Measurements from ENCODE around the gene CACNA1D. TPM values are rescaled to one million over a fixed set of nuclear protein-coding genes. Genes with fewer than 3 reads are reported as not detected.

Gene CACNA1D
- total RNA-seq, 4 donors from 2014 or later: 74.6 to 194 (median 105) TPM

DNA sequence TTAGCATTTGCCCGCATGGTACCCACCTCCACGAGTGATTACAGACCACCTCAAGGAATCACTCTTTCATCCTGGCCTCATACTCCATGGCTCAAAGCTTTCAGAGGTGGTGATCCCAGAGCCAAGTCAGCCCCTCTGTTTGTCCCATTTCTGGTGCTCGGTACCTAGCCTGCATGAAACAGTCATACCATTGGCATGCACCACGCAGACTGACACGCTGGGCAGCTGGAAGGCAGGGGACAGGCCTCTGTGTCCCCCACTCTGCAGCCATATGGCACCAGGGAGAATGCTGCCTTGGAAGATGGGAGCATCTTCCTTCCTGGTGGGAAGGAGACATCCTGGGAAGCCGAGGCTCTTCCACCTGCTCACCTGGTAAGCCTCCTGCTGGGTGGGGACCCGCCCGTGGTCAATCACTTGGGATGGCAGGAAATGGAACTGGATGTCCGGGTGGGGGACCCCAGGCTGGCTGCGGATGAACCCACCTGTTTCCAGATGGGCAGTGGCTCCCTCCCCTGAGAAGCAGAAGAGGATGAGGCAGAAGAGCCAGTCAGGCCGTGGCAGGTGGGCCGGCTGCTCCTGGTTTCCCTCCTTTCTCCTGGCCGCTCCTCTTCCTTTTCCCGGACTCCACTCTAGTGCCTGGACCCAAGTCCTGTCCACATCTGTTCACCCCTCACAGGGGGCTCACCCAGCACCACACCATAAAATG is 324.9 kb downstream of the CACNA1D start:
- H3K27me3 ChIP-seq: no peaks in the 10 kb centered on the region
- no peak for DNase-seq
- H3K36me3 ChIP-seq: peaks cover 0 to 59% (median 0%) of the 10 kb centered on the region in 3 donors
- H3K9me3 ChIP-seq: no peaks in the 10 kb centered on the region
- no peak for TF ChIP-seq POLR2A (IDR thresholded peaks at IDR 0.05)
- TF ChIP-seq, protein P1, sequence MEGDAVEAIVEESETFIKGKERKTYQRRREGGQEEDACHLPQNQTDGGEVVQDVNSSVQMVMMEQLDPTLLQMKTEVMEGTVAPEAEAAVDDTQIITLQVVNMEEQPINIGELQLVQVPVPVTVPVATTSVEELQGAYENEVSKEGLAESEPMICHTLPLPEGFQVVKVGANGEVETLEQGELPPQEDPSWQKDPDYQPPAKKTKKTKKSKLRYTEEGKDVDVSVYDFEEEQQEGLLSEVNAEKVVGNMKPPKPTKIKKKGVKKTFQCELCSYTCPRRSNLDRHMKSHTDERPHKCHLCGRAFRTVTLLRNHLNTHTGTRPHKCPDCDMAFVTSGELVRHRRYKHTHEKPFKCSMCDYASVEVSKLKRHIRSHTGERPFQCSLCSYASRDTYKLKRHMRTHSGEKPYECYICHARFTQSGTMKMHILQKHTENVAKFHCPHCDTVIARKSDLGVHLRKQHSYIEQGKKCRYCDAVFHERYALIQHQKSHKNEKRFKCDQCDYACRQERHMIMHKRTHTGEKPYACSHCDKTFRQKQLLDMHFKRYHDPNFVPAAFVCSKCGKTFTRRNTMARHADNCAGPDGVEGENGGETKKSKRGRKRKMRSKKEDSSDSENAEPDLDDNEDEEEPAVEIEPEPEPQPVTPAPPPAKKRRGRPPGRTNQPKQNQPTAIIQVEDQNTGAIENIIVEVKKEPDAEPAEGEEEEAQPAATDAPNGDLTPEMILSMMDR (IDR thresholded peaks at IDR 0.05): no peak
- no peaks in the 10 kb centered on the region for H3K4me1 ChIP-seq
- H3K27ac ChIP-seq: no peak overlapping the region
- no peak overlapping the region for H3K4me3 ChIP-seq

DNA sequence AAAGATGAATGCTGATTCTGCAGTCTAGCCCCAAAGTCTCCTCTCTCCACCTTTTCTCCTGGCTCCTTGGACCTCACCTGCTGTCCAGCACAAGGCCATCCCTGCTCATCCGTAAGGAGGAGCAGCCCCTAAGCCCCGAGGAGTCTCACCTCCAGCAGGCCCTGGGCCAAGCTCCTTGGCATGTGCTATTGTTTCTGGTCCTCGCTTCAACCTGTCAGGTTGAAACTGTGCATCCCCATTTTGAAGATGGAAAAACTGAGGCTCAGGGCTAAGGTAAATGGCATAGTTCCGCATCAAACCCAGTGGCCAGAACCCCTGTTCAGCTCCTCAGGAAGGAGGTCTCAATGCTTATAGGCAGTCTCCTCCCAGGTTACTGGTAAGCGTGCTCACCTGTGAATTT is 325.7 kb downstream of the CACNA1D start:
- no peak for TF ChIP-seq POLR2A (IDR thresholded peaks at IDR 0.05)
- TF ChIP-seq, protein P1 (IDR thresholded peaks at IDR 0.05): no peak
- H3K4me3 ChIP-seq: no peak overlapping the region
- H3K9me3 ChIP-seq: no peaks in the 10 kb centered on the region
- peaks cover 0 to 59% (median 0%) of the 10 kb centered on the region in 3 donors for H3K36me3 ChIP-seq
- no peaks in the 10 kb centered on the region for H3K4me1 ChIP-seq
- H3K27ac ChIP-seq: no peak overlapping the region
- no peak for DNase-seq
- no peaks in the 10 kb centered on the region for H3K27me3 ChIP-seq

DNA sequence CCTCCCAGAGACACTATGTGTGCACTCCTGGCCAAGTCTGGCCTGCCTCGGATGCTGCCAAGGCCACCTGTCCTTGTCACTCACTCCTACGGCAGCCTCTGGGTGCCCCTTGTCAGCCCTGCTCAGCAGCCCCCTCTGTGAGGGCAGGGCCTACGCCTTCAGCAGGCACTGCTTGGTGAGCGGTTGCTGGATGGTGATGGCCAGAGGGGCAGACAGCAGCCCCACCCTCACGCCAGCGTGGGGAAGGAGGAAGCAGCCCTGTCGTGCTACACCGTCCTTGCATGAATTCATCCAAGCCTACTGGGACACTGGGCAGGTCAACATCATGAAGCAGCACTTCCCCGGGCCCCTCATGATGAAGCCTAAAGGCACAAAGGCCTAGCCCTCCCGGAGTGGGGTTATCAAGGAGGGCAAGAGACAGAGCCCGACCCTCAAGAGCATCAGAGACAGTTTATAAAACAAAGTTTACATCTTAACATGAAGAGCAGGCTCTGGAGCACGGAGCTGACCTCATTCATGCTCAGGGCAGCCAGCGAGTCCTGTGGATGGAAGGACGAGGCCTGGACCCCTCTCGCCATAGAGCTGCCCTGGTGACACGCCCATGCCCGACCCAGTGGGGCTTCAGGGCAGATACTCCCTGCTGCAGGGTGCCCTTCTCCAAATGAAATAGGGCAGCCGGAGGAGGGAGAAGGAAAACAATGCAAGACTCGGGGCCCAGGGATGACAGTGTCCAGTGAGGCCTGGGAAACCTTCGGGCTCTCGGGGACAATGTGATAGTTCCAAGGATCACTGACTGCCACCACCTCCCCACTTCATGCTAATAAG is 326.6 kb downstream of the CACNA1D start:
- no peak overlapping the region for H3K27ac ChIP-seq
- no peak for DNase-seq
- peaks cover 0 to 59% (median 0%) of the 10 kb centered on the region in 3 donors for H3K36me3 ChIP-seq
- no peak overlapping the region for H3K4me3 ChIP-seq
- no peaks in the 10 kb centered on the region for H3K27me3 ChIP-seq
- no peaks in the 10 kb centered on the region for H3K9me3 ChIP-seq
- no peak for TF ChIP-seq POLR2A (IDR thresholded peaks at IDR 0.05)
- TF ChIP-seq, protein P1 (IDR thresholded peaks at IDR 0.05): no peak
- no peaks in the 10 kb centered on the region for H3K4me1 ChIP-seq

DNA sequence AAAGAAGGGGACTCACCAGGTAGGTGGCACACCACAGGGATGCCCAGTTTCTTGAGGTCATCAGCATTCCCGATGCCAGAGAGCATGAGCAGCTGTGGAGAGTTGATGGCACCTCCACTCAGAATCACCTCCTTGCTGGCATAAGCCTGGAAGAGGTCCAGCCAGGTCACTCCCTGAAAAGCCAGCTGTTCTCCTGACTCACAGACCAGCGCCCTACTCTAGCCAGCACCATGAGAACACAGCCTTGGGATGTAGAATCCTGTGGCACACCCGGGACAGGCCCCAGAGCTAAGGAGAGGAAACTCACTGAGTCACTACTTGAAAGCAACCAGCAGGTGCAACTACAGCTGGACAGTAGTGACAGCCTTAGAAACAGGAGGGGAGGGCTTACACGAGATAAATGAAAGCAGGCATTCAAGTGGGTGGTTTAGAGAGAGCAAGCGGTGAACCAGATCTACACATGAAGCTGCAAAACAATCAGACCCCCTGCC is 327.3 kb downstream of the CACNA1D start:
- no peaks in the 10 kb centered on the region for H3K4me1 ChIP-seq
- peaks cover 0 to 59% (median 0%) of the 10 kb centered on the region in 3 donors for H3K36me3 ChIP-seq
- H3K27ac ChIP-seq: no peak overlapping the region
- H3K9me3 ChIP-seq: no peaks in the 10 kb centered on the region
- no peaks in the 10 kb centered on the region for H3K27me3 ChIP-seq
- no peak overlapping the region for H3K4me3 ChIP-seq
- no peak for TF ChIP-seq POLR2A (IDR thresholded peaks at IDR 0.05)
- TF ChIP-seq, protein P1 (IDR thresholded peaks at IDR 0.05): peak in 1 of 6 experiments; percentile 12
- no peak for DNase-seq

DNA sequence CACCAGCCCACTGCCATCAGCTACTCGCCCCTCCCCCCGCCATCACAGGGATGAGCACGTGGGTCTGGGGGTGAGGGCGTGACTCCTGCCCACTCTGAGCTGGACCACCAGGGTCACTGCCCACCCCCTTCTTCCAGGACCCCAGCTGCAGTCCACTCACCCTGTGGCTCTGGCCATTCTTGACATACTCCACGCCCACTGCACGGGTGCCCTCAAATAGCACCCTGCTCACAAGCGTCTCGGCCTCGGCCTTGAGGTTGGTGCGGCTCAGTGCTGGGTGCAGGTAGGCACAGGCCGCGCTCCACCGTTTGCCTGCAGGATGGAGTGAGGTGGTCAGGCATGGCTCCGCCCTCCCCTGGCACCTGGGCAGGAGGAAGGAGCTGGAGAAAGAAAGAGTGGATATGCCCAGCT is 327.9 kb downstream of the CACNA1D start:
- peaks cover 0 to 54% (median 0%) of the 10 kb centered on the region in 3 donors for H3K36me3 ChIP-seq
- no peak overlapping the region for H3K4me3 ChIP-seq
- no peak for DNase-seq
- H3K27me3 ChIP-seq: no peaks in the 10 kb centered on the region
- H3K4me1 ChIP-seq: no peaks in the 10 kb centered on the region
- no peaks in the 10 kb centered on the region for H3K9me3 ChIP-seq
- no peak overlapping the region for H3K27ac ChIP-seq
- no peak for TF ChIP-seq POLR2A (IDR thresholded peaks at IDR 0.05)
- TF ChIP-seq, protein P1 (IDR thresholded peaks at IDR 0.05): no peak
